ENCODE results near the gene NUDT4. TPM values are rescaled to one million over a fixed set of nuclear protein-coding genes. Genes with fewer than 3 reads are reported as not detected.

Gene NUDT4
- total and polyA plus RNA-seq, 2 of the 13 experiments (the other 11 are each of a cell fraction or from before 2014, with no cell fraction given) = 37.3 to 70.1 TPM

DNA sequence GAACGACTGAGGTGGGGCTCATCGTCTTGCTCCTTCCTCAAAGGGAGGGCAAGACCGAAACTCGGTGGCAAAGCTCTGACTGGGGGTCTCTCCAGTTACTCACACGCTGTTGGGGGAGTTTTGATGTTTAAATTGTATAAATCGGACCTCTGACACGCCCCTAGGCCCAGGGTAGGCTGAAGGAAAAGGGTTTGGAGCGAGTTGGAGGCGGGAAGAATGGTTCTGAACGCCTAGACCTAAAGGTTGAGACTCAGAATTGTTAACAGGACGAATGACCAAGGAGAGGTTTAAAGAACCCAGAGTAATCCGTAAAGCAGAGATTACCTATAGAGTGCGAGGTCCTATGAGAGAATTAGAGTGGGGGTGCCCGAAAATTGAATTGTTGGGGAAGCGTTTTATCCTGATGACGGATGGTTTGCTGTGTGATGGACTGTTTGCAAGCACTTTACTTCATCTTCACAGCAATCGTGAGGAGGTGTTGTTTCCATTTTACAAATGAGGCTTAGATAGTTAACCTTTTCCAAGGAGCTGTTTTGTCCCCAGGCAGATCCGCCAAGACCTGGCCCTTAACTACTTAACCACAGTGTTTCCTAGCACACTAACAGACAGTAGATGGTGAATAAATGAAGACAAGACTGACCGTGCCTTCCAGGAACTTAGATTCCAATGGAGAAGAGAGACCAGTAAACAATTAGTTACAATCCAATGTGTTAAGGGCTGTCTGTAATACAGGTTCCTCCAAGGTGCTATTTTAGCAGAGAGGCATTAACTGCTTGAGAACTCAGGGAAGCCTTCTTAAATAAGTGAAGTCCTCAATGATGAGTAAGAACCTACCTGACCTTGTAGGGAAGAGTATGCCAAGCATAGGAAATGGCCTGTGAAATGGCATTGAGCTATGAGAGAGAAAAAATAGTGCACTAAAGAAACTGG lies 65.0 kb downstream of the NUDT4 start (continued):
- TF ChIP-seq ZSCAN9 (CRISPR knock-in tag; IDR thresholded peaks at IDR 0.05; ENCODE audit: borderline replicate concordance) (no peak), ZNF180 (CRISPR knock-in tag; IDR thresholded peaks at IDR 0.05; ENCODE audit: borderline replicate concordance, low read depth) (no peak; the same call in 1 of the 2 replicates), LCORL (IDR thresholded peaks at IDR 0.05) (no peak), LCORL (CRISPR knock-in tag; IDR thresholded peaks at IDR 0.05) (no peak; the same call in 1 of the 2 replicates), ZNF350 (CRISPR knock-in tag; IDR thresholded peaks at IDR 0.05; ENCODE audit: borderline replicate concordance, low read depth) (no peak), IRF2 (CRISPR knock-in tag; IDR thresholded peaks at IDR 0.05) (no peak), PPARG (CRISPR knock-in tag; conservative IDR thresholded peaks at IDR 0.05) (no peak), STAT5B (CRISPR knock-in tag; IDR thresholded peaks at IDR 0.05) (no peak), ZNF264 (CRISPR knock-in tag; IDR thresholded peaks at IDR 0.05) (no peak), RBM39 (IDR thresholded peaks at IDR 0.05; ENCODE audit: low read depth, low read length, poor library complexity, severe bottlenecking) (no peak), KDM4B (CRISPR knock-in tag; IDR thresholded peaks at IDR 0.05) (no peak), CBX5 (CRISPR knock-in tag; IDR thresholded peaks at IDR 0.05; ENCODE audit: borderline replicate concordance) (no peak), MEF2D (CRISPR knock-in tag; IDR thresholded peaks at IDR 0.05) (no peak), MED13 (CRISPR knock-in tag; IDR thresholded peaks at IDR 0.05) (peak; percentile 74; the same call in 1 of the 2 replicates), ARNTL (CRISPR knock-in tag; IDR thresholded peaks at IDR 0.05) (no peak), TBX2 (CRISPR knock-in tag; IDR thresholded peaks at IDR 0.05; ENCODE audit: borderline replicate concordance) (no peak), SIX1 (CRISPR knock-in tag; IDR thresholded peaks at IDR 0.05; ENCODE audit: borderline replicate concordance) (no peak), ZNF235 (CRISPR knock-in tag; IDR thresholded peaks at IDR 0.05; ENCODE audit: borderline replicate concordance) (no peak), RXRA (CRISPR knock-in tag; IDR thresholded peaks at IDR 0.05) (no peak), HOXA5 (CRISPR knock-in tag; IDR thresholded peaks at IDR 0.05) (no peak), ZMYM4 (CRISPR knock-in tag; IDR thresholded peaks at IDR 0.05) (no peak), SYNCRIP (IDR thresholded peaks at IDR 0.05; ENCODE audit: insufficient read depth, low read depth, low read length) (no peak), HNRNPUL1 (IDR thresholded peaks at IDR 0.05; ENCODE audit: low read depth, low read length) (no peak), TEAD3 (CRISPR knock-in tag; optimal IDR thresholded peaks at IDR 0.05; ENCODE audit: borderline replicate concordance) (no peak)
- TF ChIP-seq, protein P1, sequence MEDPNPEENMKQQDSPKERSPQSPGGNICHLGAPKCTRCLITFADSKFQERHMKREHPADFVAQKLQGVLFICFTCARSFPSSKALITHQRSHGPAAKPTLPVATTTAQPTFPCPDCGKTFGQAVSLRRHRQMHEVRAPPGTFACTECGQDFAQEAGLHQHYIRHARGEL (CRISPR knock-in tag; IDR thresholded peaks at IDR 0.05) = no peak
- TF ChIP-seq, protein P2, sequence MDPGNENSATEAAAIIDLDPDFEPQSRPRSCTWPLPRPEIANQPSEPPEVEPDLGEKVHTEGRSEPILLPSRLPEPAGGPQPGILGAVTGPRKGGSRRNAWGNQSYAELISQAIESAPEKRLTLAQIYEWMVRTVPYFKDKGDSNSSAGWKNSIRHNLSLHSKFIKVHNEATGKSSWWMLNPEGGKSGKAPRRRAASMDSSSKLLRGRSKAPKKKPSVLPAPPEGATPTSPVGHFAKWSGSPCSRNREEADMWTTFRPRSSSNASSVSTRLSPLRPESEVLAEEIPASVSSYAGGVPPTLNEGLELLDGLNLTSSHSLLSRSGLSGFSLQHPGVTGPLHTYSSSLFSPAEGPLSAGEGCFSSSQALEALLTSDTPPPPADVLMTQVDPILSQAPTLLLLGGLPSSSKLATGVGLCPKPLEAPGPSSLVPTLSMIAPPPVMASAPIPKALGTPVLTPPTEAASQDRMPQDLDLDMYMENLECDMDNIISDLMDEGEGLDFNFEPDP (CRISPR knock-in tag; conservative IDR thresholded peaks at IDR 0.05) = no peak
- TF ChIP-seq, protein P3, sequence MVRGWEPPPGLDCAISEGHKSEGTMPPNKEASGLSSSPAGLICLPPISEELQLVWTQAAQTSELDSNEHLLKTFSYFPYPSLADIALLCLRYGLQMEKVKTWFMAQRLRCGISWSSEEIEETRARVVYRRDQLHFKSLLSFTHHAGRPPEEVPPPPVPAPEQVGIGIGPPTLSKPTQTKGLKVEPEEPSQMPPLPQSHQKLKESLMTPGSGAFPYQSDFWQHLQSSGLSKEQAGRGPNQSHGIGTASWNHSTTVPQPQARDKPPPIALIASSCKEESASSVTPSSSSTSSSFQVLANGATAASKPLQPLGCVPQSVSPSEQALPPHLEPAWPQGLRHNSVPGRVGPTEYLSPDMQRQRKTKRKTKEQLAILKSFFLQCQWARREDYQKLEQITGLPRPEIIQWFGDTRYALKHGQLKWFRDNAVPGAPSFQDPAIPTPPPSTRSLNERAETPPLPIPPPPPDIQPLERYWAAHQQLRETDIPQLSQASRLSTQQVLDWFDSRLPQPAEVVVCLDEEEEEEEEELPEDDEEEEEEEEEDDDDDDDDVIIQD (CRISPR knock-in tag; IDR thresholded peaks at IDR 0.05; ENCODE audit: low read depth) = no peak
- TF ChIP-seq, protein P4, sequence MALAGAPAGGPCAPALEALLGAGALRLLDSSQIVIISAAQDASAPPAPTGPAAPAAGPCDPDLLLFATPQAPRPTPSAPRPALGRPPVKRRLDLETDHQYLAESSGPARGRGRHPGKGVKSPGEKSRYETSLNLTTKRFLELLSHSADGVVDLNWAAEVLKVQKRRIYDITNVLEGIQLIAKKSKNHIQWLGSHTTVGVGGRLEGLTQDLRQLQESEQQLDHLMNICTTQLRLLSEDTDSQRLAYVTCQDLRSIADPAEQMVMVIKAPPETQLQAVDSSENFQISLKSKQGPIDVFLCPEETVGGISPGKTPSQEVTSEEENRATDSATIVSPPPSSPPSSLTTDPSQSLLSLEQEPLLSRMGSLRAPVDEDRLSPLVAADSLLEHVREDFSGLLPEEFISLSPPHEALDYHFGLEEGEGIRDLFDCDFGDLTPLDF (CRISPR knock-in tag; IDR thresholded peaks at IDR 0.05) = no peak

Data from HepG2 (cell line).